Measurements from ENCODE around the gene GID4. TPM values are rescaled to one million over a fixed set of nuclear protein-coding genes. Genes with fewer than 3 reads are reported as not detected.

The GID4 gene
- total and polyA plus RNA-seq, 9 of the 15 experiments (the other 6 are each of a cell fraction or from before 2014, with no cell fraction given), result 1.2 to 6.4 (median 3.7) TPM

- no peak for TF ChIP-seq ZBTB11 (CRISPR knock-in tag; IDR thresholded peaks at IDR 0.05)
- no peak for TF ChIP-seq NFE2L1 (tag; IDR thresholded peaks at IDR 0.05; ENCODE audit: borderline replicate concordance, low read depth)
- TF ChIP-seq ARID4B (CRISPR knock-in tag; IDR thresholded peaks at IDR 0.05), result peak; percentile 24; the same call in 1 of the 2 replicates
- no peak for TF ChIP-seq ZNF444 (CRISPR knock-in tag; IDR thresholded peaks at IDR 0.05)
- TF ChIP-seq PBX2 (CRISPR knock-in tag; IDR thresholded peaks at IDR 0.05; ENCODE audit: low read depth), result no peak
- TF ChIP-seq PBX2 (tag; conservative IDR thresholded peaks at IDR 0.05; ENCODE audit: low read depth), result no peak
- no peak for TF ChIP-seq YBX1 (IDR thresholded peaks at IDR 0.05)
- no peak for TF ChIP-seq MAFK (IDR thresholded peaks at IDR 0.05; ENCODE audit: low read length)
- no peak for TF ChIP-seq RBM22 (IDR thresholded peaks at IDR 0.05; ENCODE audit: low read depth, low read length, poor library complexity, severe bottlenecking)
- no peak for TF ChIP-seq ZNF518B (CRISPR knock-in tag; IDR thresholded peaks at IDR 0.05)
- no peak for TF ChIP-seq ZBTB8A (IDR thresholded peaks at IDR 0.05; ENCODE audit: partially characterized antibody)
These were observed 490 bp downstream of the GID4 start (continued) for GRCh38 chr17:18039535-18040260.
